H1 (cell line): ENCODE data around the gene PRDX2. TPM values are rescaled to one million over a fixed set of nuclear protein-coding genes. Genes with fewer than 3 reads are reported as not detected.

ENCODE experiments used
- CTCF ChIA-PET: fragments of 300-600 bp; sonication (Branson Sonifier 250); formaldehyde crosslinking; loops from one replicate; lab custom pipeline; 2021; ENCODE audit not compliant: partially characterized antibody; lab: Charles Lee
- POLR2A ChIA-PET: fragments of 300-600 bp; sonication (Branson Sonifier 250); formaldehyde crosslinking; loops from one replicate; lab custom pipeline; 2021; ENCODE audit warnings: inconsistent platforms; ENCODE audit not compliant: partially characterized antibody; lab: Charles Lee
- DNase-seq, 2 experiments: peaks; one replicate each; pipeline versions ENCODE4 v3.0.0 to v3.0.0-alpha.2; 2010 to 2022; ENCODE audit warnings: low spot score in 2 of 2, low read depth in 1 of 2, mixed read lengths in 1 of 2
- FAIRE-seq: peaks from 2 replicates; lab custom pipeline; 2011; peaks lifted over from hg19 to GRCh38; lab: Jason Lieb, UNC
- H2AFZ ChIP-seq: 2 replicates; pipeline ENCODE4 v1.8.1; 2012; ENCODE audit warnings: low read length, inconsistent platforms
- H2AK5ac ChIP-seq: 2 replicates; pipeline ENCODE4 v1.6.1; 2013; ENCODE audit warnings: low read depth, low read length
- H2BK120ac ChIP-seq: replicated peaks from 2 replicates; pipeline ENCODE3; 2013; ENCODE audit warnings: low read depth, low read length, inconsistent platforms
- H2BK12ac ChIP-seq: 2 replicates; pipeline ENCODE4 v1.6.1; 2013; ENCODE audit warnings: low read depth, low read length
- H2BK15ac ChIP-seq: 2 replicates; pipeline ENCODE4 v1.6.1; 2013; ENCODE audit warnings: low read length
- H2BK20ac ChIP-seq: 2 replicates; pipeline ENCODE4 v1.6.1; 2013; ENCODE audit warnings: low read length
- H2BK5ac ChIP-seq: 2 replicates; pipeline ENCODE4 v1.6.1; 2013; ENCODE audit warnings: low read depth, low read length
- H3K14ac ChIP-seq: 2 replicates; pipeline ENCODE4 v1.6.1; 2013; ENCODE audit warnings: inconsistent platforms; ENCODE audit not compliant: insufficient read length
- H3K18ac ChIP-seq: 2 replicates; pipeline ENCODE4 v1.6.1; 2013; ENCODE audit warnings: low read length; ENCODE audit errors: extremely low read depth
- H3K23ac ChIP-seq: 2 replicates; pipeline ENCODE4 v1.6.1; 2013; ENCODE audit warnings: inconsistent platforms; ENCODE audit not compliant: insufficient read length
- H3K23me2 ChIP-seq: 2 replicates; pipeline ENCODE4 v1.6.1; 2013; ENCODE audit warnings: low read depth, low read length
- H3K27ac ChIP-seq: 2 replicates; pipeline ENCODE4 v1.6.1; 2011; ENCODE audit warnings: low read depth, low read length, inconsistent platforms
- H3K27me3 ChIP-seq, 4 experiments: replicated peaks in 1 of 4; 1 replicate in 1 of 4; 2 replicates in 3 of 4; pipeline versions ENCODE4 v1.6.1 to v1.8.1; 2011 to 2013; ENCODE audit warnings: low read length in 3 of 4, mild to moderate bottlenecking in 3 of 4, inconsistent platforms in 2 of 4, mixed read lengths in 2 of 4, moderate library complexity in 1 of 4; ENCODE audit not compliant: control insufficient read depth in 3 of 4, insufficient read depth in 3 of 4; ENCODE audit errors: extremely low read depth in 1 of 4
- H3K36me3 ChIP-seq, 4 experiments: 2 replicates each; pipeline versions ENCODE4 v1.6.1 to v1.8.1; 2011 to 2013; ENCODE audit warnings: mild to moderate bottlenecking in 4 of 4, low read length in 3 of 4, moderate library complexity in 2 of 4, control low read depth in 1 of 4, inconsistent platforms in 1 of 4; ENCODE audit not compliant: insufficient read depth in 4 of 4, control insufficient read depth in 2 of 4
- H3K4ac ChIP-seq: replicated peaks from 2 replicates; pipeline ENCODE3; 2013; ENCODE audit warnings: low read length, low read depth, mixed read lengths, inconsistent platforms; ENCODE audit not compliant: insufficient read length
- H3K4me1 ChIP-seq, 4 experiments: replicated peaks in 1 of 4; 1 replicate in 1 of 4; 2 replicates in 3 of 4; pipeline versions ENCODE4 v1.6.1 to v1.8.1; 2011 to 2013; ENCODE audit warnings: low read length in 3 of 4, inconsistent platforms in 2 of 4, mixed read lengths in 1 of 4; ENCODE audit not compliant: insufficient read depth in 4 of 4, control insufficient read depth in 3 of 4
- H3K4me2 ChIP-seq, 2 experiments: 2 replicates each; pipeline versions ENCODE4 v1.6.1 to v1.8.1; 2011 to 2013; ENCODE audit warnings: low read depth in 2 of 2, low read length in 2 of 2, control low read depth in 1 of 2, inconsistent platforms in 1 of 2, mild to moderate bottlenecking in 1 of 2; ENCODE audit not compliant: insufficient read depth in 1 of 2
- H3K4me3 ChIP-seq, 4 experiments: fragments of 200-600, 300-600 bp in 1 of 4; sonication (generic), shearing (Covaris generic), sonication (Bioruptor Twin) in 1 of 4; 2 replicates each; pipeline versions ENCODE4 v1.5.1 to v1.8.1; 2011 to 2016; ENCODE audit warnings: low read length in 4 of 4, low read depth in 3 of 4, control low read depth in 2 of 4, inconsistent platforms in 2 of 4, mild to moderate bottlenecking in 2 of 4, mixed read lengths in 1 of 4, moderate library complexity in 1 of 4; ENCODE audit not compliant: insufficient read depth in 2 of 4; ENCODE audit errors: extremely low read depth in 1 of 4
- H3K56ac ChIP-seq: replicated peaks from 2 replicates; pipeline ENCODE3; 2013; ENCODE audit warnings: low read depth, mild to moderate bottlenecking, mixed read lengths, low read length, inconsistent platforms; ENCODE audit not compliant: insufficient read length
- H3K79me1 ChIP-seq: 2 replicates; pipeline ENCODE4 v1.6.1; 2013; ENCODE audit warnings: low read depth, low read length, control low read depth
- H3K79me2 ChIP-seq, 2 experiments: 2 replicates each; pipeline versions ENCODE4 v1.6.1 to v1.8.1; 2012 to 2013; ENCODE audit warnings: low read length in 2 of 2, mild to moderate bottlenecking in 2 of 2, inconsistent platforms in 1 of 2; ENCODE audit not compliant: insufficient read depth in 2 of 2, control insufficient read depth in 1 of 2
- H3K9ac ChIP-seq, 4 experiments: replicated peaks in 1 of 4; 1 replicate in 1 of 4; 2 replicates in 3 of 4; pipeline versions ENCODE4 v1.6.1 to v1.8.1; 2011 to 2013; ENCODE audit warnings: low read depth in 3 of 4, low read length in 3 of 4, control low read depth in 2 of 4, mild to moderate bottlenecking in 2 of 4, moderate library complexity in 2 of 4, inconsistent platforms in 1 of 4; ENCODE audit errors: extremely low read depth in 1 of 4
- H3K9me3 ChIP-seq, 2 experiments: 2 replicates each; pipeline versions ENCODE4 v1.6.1 to v1.8.1; 2012 to 2013; ENCODE audit warnings: mild to moderate bottlenecking in 2 of 2, moderate library complexity in 2 of 2, control low read depth in 1 of 2, inconsistent platforms in 1 of 2, low read depth in 1 of 2, low read length in 1 of 2, mixed read lengths in 1 of 2; ENCODE audit not compliant: insufficient read depth in 2 of 2
- H4K20me1 ChIP-seq, 2 experiments: replicated peaks in 1 of 2; 2 replicates each; pipeline versions ENCODE3 to v1.8.1; 2011 to 2013; ENCODE audit warnings: inconsistent platforms in 2 of 2, low read length in 2 of 2, mild to moderate bottlenecking in 1 of 2; ENCODE audit not compliant: insufficient read depth in 2 of 2, control insufficient read depth in 1 of 2
- H4K5ac ChIP-seq: 2 replicates; pipeline ENCODE4 v1.6.1; 2013; ENCODE audit warnings: low read length, low read depth, mixed read lengths, inconsistent platforms; ENCODE audit not compliant: insufficient read length
- H4K8ac ChIP-seq: 2 replicates; pipeline ENCODE4 v1.8.0; 2013; ENCODE audit warnings: mild to moderate bottlenecking, moderate library complexity, low read length, inconsistent platforms; ENCODE audit not compliant: insufficient read depth; ENCODE audit errors: extremely low read depth
- H4K91ac ChIP-seq: replicated peaks from 2 replicates; pipeline ENCODE3; 2013; ENCODE audit warnings: low read length, mixed read lengths, inconsistent platforms; ENCODE audit not compliant: insufficient read length
- CEBPB ChIP-seq: IDR thresholded peaks from 2 replicates; pipeline ENCODE4 v1.6.1; 2012; ENCODE audit warnings: low read depth, low read length
- CHD2 ChIP-seq: IDR thresholded peaks from 2 replicates; pipeline ENCODE4 v1.6.1; 2012; ENCODE audit warnings: low read length, improper control_type of control experiment
- CREB1 ChIP-seq: IDR thresholded peaks from 2 replicates; pipeline ENCODE4 v1.6.1; 2012; ENCODE audit warnings: inconsistent platforms
- CTBP2 ChIP-seq: IDR thresholded peaks from 2 replicates; pipeline ENCODE4 v1.7.0; 2011; ENCODE audit warnings: borderline replicate concordance, mild to moderate bottlenecking, moderate library complexity, mixed read lengths, low read length; ENCODE audit not compliant: insufficient read depth, insufficient read length
- EGR1 ChIP-seq: IDR thresholded peaks from 2 replicates; pipeline ENCODE4 v1.6.1; 2011; ENCODE audit warnings: low read depth, low read length, borderline replicate concordance
- RAD21 ChIP-seq, 2 experiments: IDR thresholded peaks in 1 of 2; conservative IDR thresholded peaks in 1 of 2; 2 replicates each; pipeline ENCODE4 v1.6.1; 2011; ENCODE audit warnings: low read depth in 2 of 2, low read length in 2 of 2, improper control_type of control experiment in 1 of 2, inconsistent platforms in 1 of 2, mild to moderate bottlenecking in 1 of 2, moderate library complexity in 1 of 2
- RNF2 ChIP-seq: fragments of 200-900, 300-1000 bp; sonication (generic); IDR thresholded peaks from 2 replicates; pipeline ENCODE4 v1.7.1; 2016; ENCODE audit warnings: borderline replicate concordance, low read depth, mild to moderate bottlenecking, antibody characterized with exemption, low read length; ENCODE audit not compliant: poor library complexity, severe bottlenecking; ENCODE audit errors: missing control alignments
- SIX5 ChIP-seq: IDR thresholded peaks from 2 replicates; pipeline ENCODE4 v1.6.1; 2011; ENCODE audit warnings: mild to moderate bottlenecking, low read depth, low read length
- SP2 ChIP-seq: IDR thresholded peaks from 2 replicates; pipeline ENCODE4 v1.6.1; 2012; ENCODE audit warnings: mild to moderate bottlenecking, low read length, inconsistent platforms
- SRF ChIP-seq: IDR thresholded peaks from 2 replicates; pipeline ENCODE4 v1.6.1; 2011; ENCODE audit warnings: mild to moderate bottlenecking, low read depth, low read length, moderate library complexity
- TAF7 ChIP-seq: optimal IDR thresholded peaks from 2 replicates; pipeline ENCODE3; 2011; ENCODE audit warnings: low read depth, mild to moderate bottlenecking, inconsistent platforms, low read length, moderate library complexity, borderline replicate concordance
- WGBS, 2 experiments: shearing (Covaris generic) in 1 of 2; methylation state at CpG; one replicate each; pipeline versions ENCODE4 v1.1.6 to v1.1.7; 2013 to 2015; ENCODE audit warnings: low lambda C conversion rate in 2 of 2, mixed read lengths in 2 of 2, inconsistent platforms in 1 of 2, low coverage in 1 of 2, missing lambda C conversion rate in 1 of 2; ENCODE audit not compliant: insufficient replicate concordance in 2 of 2, insufficient coverage in 1 of 2, insufficient read length in 1 of 2; ENCODE audit errors: extremely low coverage in 1 of 2, missing lambda C conversion rate in 1 of 2; 5-methylcytosine and 5-hydroxymethylcytosine counted together
- polyA plus RNA-seq, 7 experiments: library from polyadenylated mRNA; depleted of rRNA in 3 of 7; stranded (reverse) in 5 of 7; unstranded in 2 of 7; fragments of >200 nt in 5 of 7; fragments of 200-250 nt in 2 of 7; gene quantifications; 1 replicate in 5 of 7; 2 replicates in 1 of 7; 4 replicates in 1 of 7; pipeline versions ENCODE4 v1.2.1 to v1.2.3, GENCODE V29; 2011 to 2013; ENCODE audit warnings: missing spikeins in 2 of 7, mixed read lengths in 2 of 7
- total RNA-seq: library from RNA; stranded (reverse); fragmentation: NEBNext Ultra II Directional; extraction: Animal tissue kit (Norgen Biotek cat#: 25700); gene quantifications from 2 replicates; pipeline ENCODE4 v1.2.1, GENCODE V29; 2021
- TF ChIP-seq, protein P1 (sequence below): IDR thresholded peaks from 2 replicates; pipeline ENCODE4 v1.6.1; 2012; ENCODE audit warnings: inconsistent platforms

The PRDX2 gene
- total and polyA plus RNA-seq, 2 of the 8 experiments (the other 6 are each of a cell fraction or from before 2014, with no cell fraction given): 380 to 748 TPM

- Histone ChIP-seq H3K9ac (no peak overlapping the region), H3K4me1 (peaks cover 0 to 4% (median 2%) of the 10 kb centered on the region in 4 experiments; a peak in 2 of 7 replicates), H2AFZ (no peak overlapping the region), H3K27me3 (no peaks in the 10 kb centered on the region), H4K91ac (no peak overlapping the region), H3K27ac (no peak overlapping the region), H3K4me2 (no peak overlapping the region), H4K20me1 (peaks cover 1 to 2% of the 10 kb centered on the region in 2 experiments), H3K23me2 (no peaks in the 10 kb centered on the region), H2BK15ac (no peak overlapping the region), H2AK5ac (no peak overlapping the region), H3K9me3 (no peaks in the 10 kb centered on the region), H3K4ac (no peak overlapping the region), H2BK5ac (no peak overlapping the region), H3K79me1 (no peaks in the 10 kb centered on the region), H2BK20ac (no peak overlapping the region), H3K23ac (no peak overlapping the region), H2BK120ac (no peak overlapping the region), H4K8ac (no peak overlapping the region), H3K56ac (no peak overlapping the region), H3K18ac (no peak overlapping the region), H3K4me3 (no peak overlapping the region), H3K36me3 (peaks cover 7 to 42% (median 24%) of the 10 kb centered on the region in 4 experiments), H4K5ac (no peak overlapping the region), H3K79me2 (no peaks in the 10 kb centered on the region), H2BK12ac (no peak overlapping the region), H3K14ac (no peak overlapping the region)
- ChIA-PET CTCF (interaction anchor here (0.6 to 17.5 kb wide), 10 partner anchors 9 to 616 kb away, joined by 3 to 288 read pairs (median 4); partner anchors contain the start of genes BEST2, HOOK2, JUNB and PRDX2), POLR2A (interaction anchor here (0.6 to 9.2 kb wide), 8 partner anchors 10 to 61 kb away, joined by 3 to 70 read pairs (median 4); partner anchors contain the start of genes BEST2, GET3, HOOK2 and TRIR)
- no peak for FAIRE-seq
- WGBS, 2 experiments: 98% methylated on average over 16 of the region's 16 CpGs; no CpG with 5 or more reads in 1 of the 2 experiments
- no peak for DNase-seq
- TF ChIP-seq RNF2 (no peak), EGR1 (no peak), RAD21 (IDR thresholded peaks at IDR 0.05 in 1 of 2, conservative IDR thresholded peaks at IDR 0.05 in 1 of 2; ENCODE audit: low read depth in 2 of 2, low read length in 2 of 2) (no peak), SRF (no peak), SP2 (no peak), CHD2 (no peak), SIX5 (no peak), CTBP2 (no peak), CREB1 (no peak), CEBPB (no peak), TAF7 (no peak)
- TF ChIP-seq, protein P1, sequence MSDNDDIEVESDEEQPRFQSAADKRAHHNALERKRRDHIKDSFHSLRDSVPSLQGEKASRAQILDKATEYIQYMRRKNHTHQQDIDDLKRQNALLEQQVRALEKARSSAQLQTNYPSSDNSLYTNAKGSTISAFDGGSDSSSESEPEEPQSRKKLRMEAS: no peak
Measured at GRCh38 chr19:12764698-12765097, 36.9 kb downstream of the PRDX2 start.
